ENCODE results near the gene ORM1. TPM values are rescaled to one million over a fixed set of nuclear protein-coding genes. Genes with fewer than 3 reads are reported as not detected.

The ORM1 gene
- total RNA-seq, 3 donors from 2014 or later, result 2.8 TPM; not detected in 2

DNA sequence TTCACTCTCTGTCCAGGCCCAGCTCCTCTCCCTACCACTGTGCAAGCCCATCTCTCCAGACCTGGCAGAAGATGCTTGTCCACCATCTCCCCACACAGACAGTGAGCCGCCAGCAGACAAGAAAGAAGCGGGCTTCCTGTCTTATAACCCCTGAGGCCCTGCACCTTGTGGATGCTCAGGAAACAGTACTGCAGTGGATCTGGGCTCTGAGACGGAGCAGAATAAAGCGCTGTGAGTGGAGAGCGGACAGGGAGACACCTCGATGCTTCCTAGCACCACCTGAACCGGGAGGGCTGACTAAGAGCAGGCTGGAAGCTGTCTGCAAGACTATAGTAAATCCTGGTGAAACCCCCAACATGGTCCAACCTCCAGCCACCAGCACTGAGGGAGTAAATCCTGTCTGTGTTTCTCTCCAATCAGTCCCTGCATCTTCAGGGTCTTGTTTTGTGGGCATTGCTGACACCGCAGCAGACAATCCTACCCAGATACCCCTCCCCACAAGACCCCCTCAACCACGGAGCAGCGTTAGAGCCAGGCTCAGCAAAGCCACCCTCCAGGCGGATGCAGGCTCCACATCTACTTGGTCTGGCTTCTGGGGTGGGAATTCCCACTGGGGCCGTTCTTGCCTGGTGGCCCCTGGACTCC lies 25.5 kb downstream of the ORM1 start:
- ATAC-seq, result no peak
- TF ChIP-seq, protein P1, sequence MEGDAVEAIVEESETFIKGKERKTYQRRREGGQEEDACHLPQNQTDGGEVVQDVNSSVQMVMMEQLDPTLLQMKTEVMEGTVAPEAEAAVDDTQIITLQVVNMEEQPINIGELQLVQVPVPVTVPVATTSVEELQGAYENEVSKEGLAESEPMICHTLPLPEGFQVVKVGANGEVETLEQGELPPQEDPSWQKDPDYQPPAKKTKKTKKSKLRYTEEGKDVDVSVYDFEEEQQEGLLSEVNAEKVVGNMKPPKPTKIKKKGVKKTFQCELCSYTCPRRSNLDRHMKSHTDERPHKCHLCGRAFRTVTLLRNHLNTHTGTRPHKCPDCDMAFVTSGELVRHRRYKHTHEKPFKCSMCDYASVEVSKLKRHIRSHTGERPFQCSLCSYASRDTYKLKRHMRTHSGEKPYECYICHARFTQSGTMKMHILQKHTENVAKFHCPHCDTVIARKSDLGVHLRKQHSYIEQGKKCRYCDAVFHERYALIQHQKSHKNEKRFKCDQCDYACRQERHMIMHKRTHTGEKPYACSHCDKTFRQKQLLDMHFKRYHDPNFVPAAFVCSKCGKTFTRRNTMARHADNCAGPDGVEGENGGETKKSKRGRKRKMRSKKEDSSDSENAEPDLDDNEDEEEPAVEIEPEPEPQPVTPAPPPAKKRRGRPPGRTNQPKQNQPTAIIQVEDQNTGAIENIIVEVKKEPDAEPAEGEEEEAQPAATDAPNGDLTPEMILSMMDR (IDR thresholded peaks at IDR 0.05), result no peak
- peaks cover 7% of the 10 kb centered on the region for H3K36me3 ChIP-seq (ENCODE audit: low read depth)
- no peak overlapping the region for H3K4me3 ChIP-seq
- intact Hi-C loops (cut with DNase I, micrococcal nuclease), result no loop called here
- H3K9me3 ChIP-seq, result no peaks in the 10 kb centered on the region
- peaks cover 7% of the 10 kb centered on the region for H3K4me1 ChIP-seq (ENCODE audit: low read depth)
- no peak for DNase-seq

- DNase-seq, result peak; percentile 45 to 83 (median 55)
- peak; percentile 77 for ATAC-seq
- no peaks in the 10 kb centered on the region for H3K9me3 ChIP-seq
- intact Hi-C loops (cut with DNase I, micrococcal nuclease), result no loop called here
- H3K4me1 ChIP-seq (ENCODE audit: low read depth), result peaks cover 7% of the 10 kb centered on the region
- H3K36me3 ChIP-seq (ENCODE audit: low read depth), result peaks cover 4% of the 10 kb centered on the region
- TF ChIP-seq, protein P1 (IDR thresholded peaks at IDR 0.05), result no peak
- no peak overlapping the region for H3K4me3 ChIP-seq
Observed at GRCh38 chr9:114348906-114349482, 26.1 kb downstream of the ORM1 start.

DNA sequence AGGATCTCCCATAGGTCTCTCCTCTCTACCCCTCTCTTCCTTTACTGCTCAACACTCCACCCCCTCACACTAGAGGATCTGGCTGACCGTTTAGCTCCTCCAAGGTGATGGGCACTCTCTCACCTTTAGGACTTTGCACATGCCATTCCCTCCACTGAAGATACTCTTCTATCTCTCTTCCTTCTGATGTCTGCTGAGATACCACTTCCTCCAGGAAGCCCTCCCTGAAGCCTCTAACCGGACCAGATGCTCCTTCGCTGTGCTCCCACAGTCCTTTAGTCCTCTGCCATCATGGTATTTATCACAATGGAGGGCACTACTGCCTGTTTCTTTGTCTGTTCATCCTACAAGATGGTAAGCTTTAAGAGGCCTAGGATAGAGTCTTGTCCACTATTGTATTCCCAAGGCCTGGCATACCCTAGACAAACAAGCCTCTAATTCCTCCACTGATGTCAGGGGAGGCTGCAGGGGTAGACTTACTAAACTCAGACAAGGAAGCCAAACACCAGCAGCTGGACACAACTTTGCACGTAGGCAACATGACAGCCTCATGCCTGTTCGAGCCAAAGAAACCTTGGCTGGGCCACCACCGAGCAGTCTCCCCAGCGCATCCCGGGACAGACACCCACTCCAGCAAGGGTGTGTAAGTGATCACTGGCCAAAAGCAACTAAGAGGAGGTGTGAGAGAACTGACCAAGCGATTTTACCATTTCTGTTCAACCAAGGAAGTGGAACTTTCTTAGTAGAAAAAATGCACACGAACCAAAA lies 27.0 kb downstream of the ORM1 start:
- no peak overlapping the region for H3K4me3 ChIP-seq
- peaks cover 7% of the 10 kb centered on the region for H3K4me1 ChIP-seq (ENCODE audit: low read depth)
- H3K9me3 ChIP-seq, result no peaks in the 10 kb centered on the region
- TF ChIP-seq, protein P1 (IDR thresholded peaks at IDR 0.05), result no peak
- ATAC-seq (no peak), DNase-seq (no peak)
- intact Hi-C loops (cut with DNase I, micrococcal nuclease), result no loop called here
- peaks cover 4% of the 10 kb centered on the region for H3K36me3 ChIP-seq (ENCODE audit: low read depth)

DNA sequence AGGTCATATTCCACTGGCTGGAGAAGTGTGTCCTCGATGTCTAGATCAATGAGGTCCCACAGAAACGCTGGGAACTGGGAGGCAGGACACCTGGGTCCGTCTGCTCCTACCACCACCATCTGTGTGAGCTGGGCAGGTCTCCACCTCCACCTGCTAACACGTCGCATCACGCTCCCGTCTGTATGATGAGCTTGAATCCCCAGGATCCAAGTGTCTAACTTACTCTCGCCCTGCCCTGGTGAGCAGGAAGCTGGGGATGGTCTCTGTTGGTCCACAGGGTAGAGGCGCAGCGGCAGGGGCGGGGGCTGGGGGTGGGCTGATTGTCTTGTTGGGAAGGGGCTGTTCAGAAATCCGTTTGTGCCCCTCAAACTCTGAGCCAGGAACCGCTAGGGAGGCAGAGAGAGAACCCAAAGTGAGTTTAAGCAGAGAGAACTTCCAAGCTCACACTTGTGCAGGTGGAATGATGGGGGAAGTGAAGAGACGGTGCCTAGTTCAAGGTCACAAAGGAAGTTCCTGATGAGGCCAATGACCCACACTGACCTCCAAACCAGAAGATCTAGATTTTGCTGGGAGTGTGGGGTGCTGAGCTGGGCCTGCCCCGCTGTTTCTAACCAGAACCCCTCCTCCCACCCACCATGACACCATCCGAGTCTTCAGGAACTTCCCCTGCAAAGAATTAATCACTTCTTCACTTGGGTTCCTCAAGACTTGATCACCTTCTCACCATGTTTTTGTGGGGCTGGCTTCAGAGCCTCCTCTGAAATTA lies 27.9 kb downstream of the ORM1 start:
- Histone ChIP-seq H3K9me3 (no peaks in the 10 kb centered on the region), H3K36me3 (ENCODE audit: low read depth) (peaks cover 4% of the 10 kb centered on the region), H3K4me3 (no peak overlapping the region), H3K4me1 (ENCODE audit: low read depth) (peaks cover 7% of the 10 kb centered on the region)
- ATAC-seq (no peak), DNase-seq (no peak)
- intact Hi-C loops (cut with DNase I, micrococcal nuclease), result no loop called here
- TF ChIP-seq, protein P1 (IDR thresholded peaks at IDR 0.05), result no peak

DNA sequence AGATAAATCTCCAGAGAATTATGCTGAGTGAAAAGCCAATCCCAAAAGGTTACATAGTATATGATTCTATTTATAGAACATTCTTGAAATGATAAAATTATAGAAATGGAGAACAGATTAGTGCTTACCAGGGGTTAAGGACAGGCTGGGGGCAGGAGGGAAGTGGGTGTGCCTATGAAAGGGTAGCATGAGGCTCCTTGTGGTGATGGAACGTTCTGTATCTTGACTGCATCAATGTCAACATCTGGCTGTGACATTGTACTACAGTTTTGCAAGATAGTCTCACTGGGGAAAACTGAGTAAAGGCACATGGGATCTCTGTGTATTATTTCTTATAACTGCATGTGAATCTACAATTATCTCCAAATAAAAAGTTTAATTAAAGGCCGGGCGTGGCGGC lies 29.0 kb downstream of the ORM1 start:
- H3K4me1 ChIP-seq (ENCODE audit: low read depth), result peaks cover 7% of the 10 kb centered on the region
- H3K9me3 ChIP-seq, result no peaks in the 10 kb centered on the region
- H3K4me3 ChIP-seq, result no peak overlapping the region
- intact Hi-C loops (cut with DNase I, micrococcal nuclease), result no loop called here
- DNase-seq, result no peak
- peaks cover 4% of the 10 kb centered on the region for H3K36me3 ChIP-seq (ENCODE audit: low read depth)
- ATAC-seq, result no peak
- TF ChIP-seq, protein P1 (IDR thresholded peaks at IDR 0.05), result no peak

Measured in mucosa of descending colon (tissue), 3 donors.